Right lobe of liver (tissue), 4 donors: ENCODE data around the gene PHTF1.

Experiments
- CTCF ChIP-seq, 4 donors: fragments of 200-600 bp in 3 of 4; fragments of 450-650 bp in 1 of 4; IDR thresholded peaks; one replicate each; pipeline versions ENCODE4 v1.5.1 to v1.8.0; 2016 to 2022; ENCODE audit warnings: antibody characterized with exemption in 4 of 4, mild to moderate bottlenecking in 2 of 4
- POLR2A ChIP-seq: fragments of 450-650 bp; IDR thresholded peaks from one replicate; pipeline ENCODE4 v1.6.1; 2017; ENCODE audit warnings: antibody characterized with exemption, mild to moderate bottlenecking
- donor health status: DM: no; HTN: no; CAD: no.
- donor health status: DM: no; HTN: no; CAD: no.
- donor health status: DM: no; HTN: yes; CAD: no.

- TF ChIP-seq CTCF (IDR thresholded peaks at IDR 0.05) (no peak), POLR2A (no peak)
These were observed 504 bp downstream of the PHTF1 start for GRCh38 chr1:113758631-113759332.
